ENCODE measurements around the gene EPHB2. TPM values are rescaled to one million over a fixed set of nuclear protein-coding genes. Genes with fewer than 3 reads are reported as not detected.

EPHB2 gene
- total and polyA plus RNA-seq, 2 experiments from 2014 or later, result 1.0 to 5.1 TPM

GRCh38 chr1:22729400-22729773 is 18.7 kb downstream of the EPHB2 start:
- no peak overlapping the region for H3K4me3 ChIP-seq
- no peaks in the 10 kb centered on the region for H3K9me3 ChIP-seq (ENCODE audit: low read depth)
- no peaks in the 10 kb centered on the region for H3F3A ChIP-seq (ENCODE audit: insufficient read depth)
- no peaks in the 10 kb centered on the region for H3K4me1 ChIP-seq (ENCODE audit: insufficient read depth)
- no peak overlapping the region for H3K9ac ChIP-seq
- no peak overlapping the region for H3K4me2 ChIP-seq (ENCODE audit: unreplicated experiment)
- no peak overlapping the region for H3K27ac ChIP-seq
- H3K79me2 ChIP-seq (ENCODE audit: insufficient read depth), result no peaks in the 10 kb centered on the region
- no peaks in the 10 kb centered on the region for H3K9me2 ChIP-seq (ENCODE audit: insufficient read depth)
- no peaks in the 10 kb centered on the region for H3K27me3 ChIP-seq (replicated peaks; ENCODE audit: insufficient read depth)
- no peak overlapping the region for H2AFZ ChIP-seq
- H3K36me3 ChIP-seq (ENCODE audit: low read depth), result no peaks in the 10 kb centered on the region
- in situ Hi-C loops (cut with MboI), result no loop called here
- no peaks in the 10 kb centered on the region for H4K20me1 ChIP-seq (ENCODE audit: insufficient read depth)
- no peak for TF ChIP-seq EZH2 (IDR thresholded peaks at IDR 0.05; ENCODE audit: insufficient read depth, poor library complexity, severe bottlenecking)
- TF ChIP-seq EZH2phosphoT487 (IDR thresholded peaks at IDR 0.05; ENCODE audit: insufficient read depth, low read depth), result no peak
- no peak for DNase-seq
- WGBS, 2 experiments (ENCODE audit: low coverage in 1 of 2, low lambda C conversion rate in 2 of 2, missing lambda C conversion rate in 2 of 2), result 91 to 92% methylated on average over 1 of the region's 1 CpG

- Histone ChIP-seq H4K20me1 (ENCODE audit: insufficient read depth) (no peaks in the 10 kb centered on the region), H3K4me1 (ENCODE audit: insufficient read depth) (peaks cover under 1% of the 10 kb centered on the region; the same call in 1 of the 2 replicates), H3K4me2 (ENCODE audit: unreplicated experiment) (no peak overlapping the region), H3K27me3 (replicated peaks; ENCODE audit: insufficient read depth) (no peaks in the 10 kb centered on the region), H3K27ac (no peak overlapping the region), H3K36me3 (ENCODE audit: low read depth) (no peaks in the 10 kb centered on the region), H3F3A (ENCODE audit: insufficient read depth) (no peaks in the 10 kb centered on the region), H3K9ac (no peak overlapping the region), H2AFZ (no peak overlapping the region), H3K79me2 (ENCODE audit: insufficient read depth) (no peaks in the 10 kb centered on the region), H3K4me3 (no peak overlapping the region), H3K9me2 (ENCODE audit: insufficient read depth) (no peaks in the 10 kb centered on the region), H3K9me3 (ENCODE audit: low read depth) (no peaks in the 10 kb centered on the region)
- in situ Hi-C loops (cut with MboI), result no loop called here
- WGBS, 2 experiments (ENCODE audit: low coverage in 1 of 2, low lambda C conversion rate in 2 of 2, missing lambda C conversion rate in 2 of 2), result 74% methylated on average over 7 of the region's 7 CpGs
- TF ChIP-seq EZH2 (IDR thresholded peaks at IDR 0.05; ENCODE audit: insufficient read depth, poor library complexity, severe bottlenecking), result no peak
- DNase-seq, result no peak
Measured at GRCh38 chr1:22729912-22730311, 19.3 kb downstream of the EPHB2 start.

GRCh38 chr1:22731924-22732720 is 21.5 kb downstream of the EPHB2 start:
- Histone ChIP-seq H3K9me2 (ENCODE audit: insufficient read depth) (no peaks in the 10 kb centered on the region), H3K27ac (no peak overlapping the region), H3K4me1 (ENCODE audit: insufficient read depth) (peaks cover 11% of the 10 kb centered on the region), H3F3A (ENCODE audit: insufficient read depth) (no peaks in the 10 kb centered on the region), H3K9me3 (ENCODE audit: low read depth) (no peaks in the 10 kb centered on the region), H3K27me3 (replicated peaks; ENCODE audit: insufficient read depth) (no peaks in the 10 kb centered on the region), H3K36me3 (ENCODE audit: low read depth) (no peaks in the 10 kb centered on the region), H3K9ac (no peak overlapping the region), H2AFZ (no peak overlapping the region), H4K20me1 (ENCODE audit: insufficient read depth) (no peaks in the 10 kb centered on the region), H3K79me2 (ENCODE audit: insufficient read depth) (no peaks in the 10 kb centered on the region), H3K4me3 (no peak overlapping the region), H3K4me2 (ENCODE audit: unreplicated experiment) (no peak overlapping the region)
- TF ChIP-seq EZH2 (IDR thresholded peaks at IDR 0.05; ENCODE audit: insufficient read depth, poor library complexity, severe bottlenecking), result no peak
- TF ChIP-seq EZH2phosphoT487 (IDR thresholded peaks at IDR 0.05; ENCODE audit: insufficient read depth, low read depth), result no peak
- in situ Hi-C loops (cut with MboI), result no loop called here
- 41 to 43% methylated on average over 12 of the region's 12 CpGs for WGBS, 2 experiments (ENCODE audit: low coverage in 1 of 2, low lambda C conversion rate in 2 of 2, missing lambda C conversion rate in 2 of 2)
- DNase-seq, result peak; percentile 60

GRCh38 chr1:22733643-22734042 is 23.0 kb downstream of the EPHB2 start:
- Histone ChIP-seq H3F3A (ENCODE audit: insufficient read depth) (no peaks in the 10 kb centered on the region), H3K9me3 (ENCODE audit: low read depth) (no peaks in the 10 kb centered on the region), H2AFZ (no peak overlapping the region), H3K4me3 (no peak overlapping the region), H3K4me1 (ENCODE audit: insufficient read depth) (peaks cover 11% of the 10 kb centered on the region), H4K20me1 (ENCODE audit: insufficient read depth) (no peaks in the 10 kb centered on the region), H3K27me3 (replicated peaks; ENCODE audit: insufficient read depth) (no peaks in the 10 kb centered on the region), H3K9ac (no peak overlapping the region), H3K36me3 (ENCODE audit: low read depth) (no peaks in the 10 kb centered on the region), H3K27ac (no peak overlapping the region), H3K9me2 (ENCODE audit: insufficient read depth) (no peaks in the 10 kb centered on the region), H3K79me2 (ENCODE audit: insufficient read depth) (no peaks in the 10 kb centered on the region), H3K4me2 (ENCODE audit: unreplicated experiment) (no peak overlapping the region)
- in situ Hi-C loops (cut with MboI), result no loop called here
- DNase-seq, result no peak
- WGBS, 2 experiments (ENCODE audit: low coverage in 1 of 2, low lambda C conversion rate in 2 of 2, missing lambda C conversion rate in 2 of 2), result 99 to 100% methylated on average over 8 of the region's 8 CpGs
- TF ChIP-seq EZH2phosphoT487 (IDR thresholded peaks at IDR 0.05; ENCODE audit: insufficient read depth, low read depth), result no peak
- TF ChIP-seq EZH2 (IDR thresholded peaks at IDR 0.05; ENCODE audit: insufficient read depth, poor library complexity, severe bottlenecking), result no peak

All from GM23248 (cell line).